SK-N-MC (cell line): ENCODE measurements around the gene RHOBTB1.

Experiments used
- DNase-seq: peaks from one replicate; pipeline ENCODE4 v3.0.0-alpha.2; 2011; ENCODE audit warnings: low read depth, low spot score
- H3K27ac ChIP-seq: fragments of 200-600 bp; sonication (generic); 2 replicates; pipeline ENCODE4 v1.5.1; 2016; ENCODE audit warnings: mixed run types
- H3K36me3 ChIP-seq: fragments of 200-600 bp; sonication (generic); 2 replicates; pipeline ENCODE4 v1.6.1; 2017; ENCODE audit warnings: antibody characterized with exemption, low read length, mixed read lengths; ENCODE audit not compliant: insufficient read depth
- H3K4me3 ChIP-seq: fragments of 200-600 bp; sonication (generic); 2 replicates; pipeline ENCODE4 v1.5.1; 2016
- H3K9ac ChIP-seq: fragments of 200-600 bp; sonication (generic); 2 replicates; pipeline ENCODE4 v1.8.0; 2017; ENCODE audit warnings: mixed run types, mixed read lengths; ENCODE audit not compliant: insufficient read length
- H3K9me3 ChIP-seq: fragments of 200-600 bp; sonication (generic); 2 replicates; pipeline ENCODE4 v1.6.1; 2017; ENCODE audit warnings: low read depth, mild to moderate bottlenecking, antibody characterized with exemption, low read length, moderate library complexity, mixed read lengths
- EZH2 ChIP-seq: fragments of 200-600 bp; sonication (generic); IDR thresholded peaks from one replicate; pipeline ENCODE4 v1.6.1; 2017; ENCODE audit warnings: antibody characterized with exemption
- FOXP2 ChIP-seq: optimal IDR thresholded peaks from 2 replicates; pipeline ENCODE3; 2011; ENCODE audit warnings: mild to moderate bottlenecking, moderate library complexity; ENCODE audit not compliant: insufficient read depth; ENCODE audit errors: extremely low read length, control extremely low read depth
- POLR2AphosphoS5 ChIP-seq: IDR thresholded peaks from 2 replicates; pipeline ENCODE4 v1.6.1; 2012; ENCODE audit warnings: mild to moderate bottlenecking, low read depth, low read length, borderline replicate concordance

Gene RHOBTB1

GRCh38 chr10:60952067-60952845 is 8.3 kb upstream of the RHOBTB1 start:
- H3K9me3 ChIP-seq, result no peaks in the 10 kb centered on the region
- TF ChIP-seq FOXP2, result no peak
- no peak for TF ChIP-seq POLR2AphosphoS5
- no peak for TF ChIP-seq EZH2
- no peak overlapping the region for H3K4me3 ChIP-seq
- no peaks in the 10 kb centered on the region for H3K36me3 ChIP-seq
- DNase-seq, result no peak
- H3K27ac ChIP-seq, result no peak overlapping the region
- H3K9ac ChIP-seq, result no peak overlapping the region

- no peak overlapping the region for H3K4me3 ChIP-seq
- H3K9me3 ChIP-seq, result no peaks in the 10 kb centered on the region
- H3K27ac ChIP-seq, result no peak overlapping the region
- no peak overlapping the region for H3K9ac ChIP-seq
- DNase-seq, result no peak
- no peak for TF ChIP-seq POLR2AphosphoS5
- TF ChIP-seq EZH2, result no peak
- TF ChIP-seq FOXP2, result no peak
- no peaks in the 10 kb centered on the region for H3K36me3 ChIP-seq
Measured at GRCh38 chr10:60951272-60951724, 7.3 kb upstream of the RHOBTB1 start.

DNA sequence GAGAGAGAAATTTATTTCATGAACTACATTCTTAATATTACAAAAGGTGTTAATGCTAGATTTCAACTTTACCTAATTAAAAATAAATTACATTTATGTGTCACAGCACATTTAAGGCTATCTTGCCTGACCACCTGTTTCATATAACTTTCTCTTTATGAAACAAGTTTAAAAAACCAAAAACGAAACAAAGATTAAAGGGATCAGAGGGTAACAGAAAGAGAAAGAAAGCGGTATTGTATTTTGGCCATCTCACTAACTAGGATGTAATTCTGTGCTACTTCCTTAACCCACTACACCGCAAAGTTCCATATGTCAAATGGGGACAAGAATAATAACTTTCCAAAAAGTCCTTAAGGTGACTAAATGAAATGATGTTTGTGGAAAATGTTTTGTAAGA is 6.3 kb upstream of the RHOBTB1 start:
- DNase-seq, result no peak
- TF ChIP-seq FOXP2, result no peak
- TF ChIP-seq POLR2AphosphoS5, result no peak
- TF ChIP-seq EZH2, result no peak
- no peak overlapping the region for H3K9ac ChIP-seq
- H3K9me3 ChIP-seq, result no peaks in the 10 kb centered on the region
- no peak overlapping the region for H3K4me3 ChIP-seq
- no peak overlapping the region for H3K27ac ChIP-seq
- no peaks in the 10 kb centered on the region for H3K36me3 ChIP-seq

GRCh38 chr10:60948851-60949250 is 4.9 kb upstream of the RHOBTB1 start:
- no peak for DNase-seq
- Histone ChIP-seq H3K9ac (no peak overlapping the region), H3K4me3 (no peak overlapping the region), H3K9me3 (no peaks in the 10 kb centered on the region), H3K36me3 (no peaks in the 10 kb centered on the region), H3K27ac (no peak overlapping the region)
- TF ChIP-seq FOXP2, result no peak
- TF ChIP-seq POLR2AphosphoS5, result no peak
- no peak for TF ChIP-seq EZH2

- Histone ChIP-seq H3K27ac (no peak overlapping the region), H3K9me3 (no peaks in the 10 kb centered on the region), H3K9ac (no peak overlapping the region), H3K4me3 (no peak overlapping the region), H3K36me3 (no peaks in the 10 kb centered on the region)
- TF ChIP-seq EZH2, result no peak
- TF ChIP-seq POLR2AphosphoS5, result no peak
- no peak for TF ChIP-seq FOXP2
- no peak for DNase-seq
Measured at GRCh38 chr10:60944910-60945297, 919 bp upstream of the RHOBTB1 start.

GRCh38 chr10:60943316-60944057 is 498 bp downstream of the RHOBTB1 start:
- TF ChIP-seq FOXP2, result no peak
- TF ChIP-seq POLR2AphosphoS5, result peak; percentile 32; the same call in 1 of the 2 replicates
- TF ChIP-seq EZH2, result no peak
- Histone ChIP-seq H3K36me3 (no peaks in the 10 kb centered on the region), H3K9ac (peak overlapping the region; percentile 79), H3K27ac (no peak overlapping the region), H3K4me3 (peak overlapping the region; percentile 82), H3K9me3 (no peaks in the 10 kb centered on the region)
- DNase-seq, result no peak

GRCh38 chr10:60942788-60943315 is 1.1 kb downstream of the RHOBTB1 start:
- no peak overlapping the region for H3K27ac ChIP-seq
- no peak for DNase-seq

DNA sequence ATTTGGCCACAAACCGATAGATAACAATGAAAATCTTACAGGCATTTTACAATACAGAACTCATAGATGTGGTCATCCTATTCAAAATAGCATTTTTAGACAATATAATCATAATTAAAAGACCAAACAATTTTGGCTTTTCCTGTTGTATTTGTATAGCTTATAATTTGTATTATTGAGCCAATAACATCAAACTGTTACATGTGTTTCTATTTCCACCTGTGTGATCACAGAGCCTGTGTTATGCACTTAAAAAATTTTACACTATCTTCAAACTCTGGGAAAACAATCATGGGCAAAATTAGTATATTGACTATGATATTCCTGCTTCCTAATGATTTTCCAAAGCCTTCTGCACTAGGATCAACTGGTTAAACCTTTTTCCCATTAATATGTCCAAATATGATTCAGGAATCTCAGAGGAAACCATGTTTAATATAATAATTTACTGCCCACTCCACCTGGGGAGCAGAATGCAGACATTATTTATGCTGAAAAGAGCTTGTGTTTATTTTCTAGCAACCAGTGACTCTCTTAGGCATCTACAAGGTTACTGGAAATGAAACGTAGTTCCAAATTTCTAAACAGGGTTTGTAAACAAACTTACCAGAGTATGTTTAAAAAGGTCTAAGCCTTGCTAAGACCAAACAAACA is 1.7 kb downstream of the RHOBTB1 start:
- no peak overlapping the region for H3K9ac ChIP-seq
- peak overlapping the region; percentile 82 for H3K4me3 ChIP-seq
- DNase-seq, result no peak
- no peaks in the 10 kb centered on the region for H3K9me3 ChIP-seq
- no peaks in the 10 kb centered on the region for H3K36me3 ChIP-seq
- H3K27ac ChIP-seq, result no peak overlapping the region
- TF ChIP-seq POLR2AphosphoS5 (no peak), FOXP2 (no peak), EZH2 (no peak)

More at GRCh38 chr10:60942788-60943315, 1.1 kb downstream of the RHOBTB1 start:
- Histone ChIP-seq H3K36me3 (no peaks in the 10 kb centered on the region), H3K9me3 (no peaks in the 10 kb centered on the region), H3K9ac (no peak overlapping the region), H3K4me3 (peak overlapping the region; percentile 82)
- no peak for TF ChIP-seq FOXP2
- no peak for TF ChIP-seq POLR2AphosphoS5
- no peak for TF ChIP-seq EZH2
